GM18861 (cell line): ENCODE measurements around the gene TFIP11.

Source experiments
- ATAC-seq: cut with Tn5 transposase; IDR thresholded peaks from one replicate; pipeline ENCODE4 v1.9.1; 2021; ENCODE audit not compliant: unreplicated experiment

TFIP11 gene

DNA sequence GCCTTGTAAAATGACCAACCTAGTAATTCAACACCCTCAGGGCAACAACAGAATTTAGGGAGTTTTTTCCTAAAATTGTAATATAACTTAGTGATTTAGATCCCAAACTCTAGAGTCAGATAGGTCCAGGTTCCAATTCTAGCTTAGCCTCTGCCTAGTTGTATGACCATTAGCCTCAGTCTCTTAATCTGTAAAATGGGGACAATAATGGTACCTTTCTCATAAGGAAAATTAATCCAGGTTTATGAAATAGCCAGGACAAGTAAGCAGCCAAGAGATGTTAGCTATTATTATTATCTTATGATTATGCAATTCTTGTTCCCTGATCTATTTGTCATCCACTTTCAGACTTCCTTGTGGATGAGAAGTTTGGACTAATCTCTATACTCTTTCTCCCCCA, 4.1 kb downstream of the TFIP11 start:
- no peak for ATAC-seq

DNA sequence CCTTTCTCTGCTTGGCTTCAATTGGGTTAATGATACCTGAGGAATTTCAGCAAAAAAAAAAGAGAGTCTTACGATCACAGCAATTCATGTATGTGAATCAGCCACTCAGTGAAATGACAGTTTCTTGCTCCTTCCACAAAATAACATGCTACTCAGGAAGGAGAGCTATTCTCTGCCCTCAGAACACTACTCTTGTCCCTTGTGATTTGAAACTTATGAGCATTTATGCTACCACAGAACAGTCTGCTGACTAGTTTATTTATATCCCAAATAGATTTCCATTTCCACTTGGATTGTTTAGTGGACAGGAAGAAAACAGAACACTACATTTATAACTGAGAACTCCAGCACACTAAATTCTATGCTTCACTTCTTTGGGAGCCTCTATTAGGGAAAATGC, 8.5 kb downstream of the TFIP11 start:
- ATAC-seq = no peak

DNA sequence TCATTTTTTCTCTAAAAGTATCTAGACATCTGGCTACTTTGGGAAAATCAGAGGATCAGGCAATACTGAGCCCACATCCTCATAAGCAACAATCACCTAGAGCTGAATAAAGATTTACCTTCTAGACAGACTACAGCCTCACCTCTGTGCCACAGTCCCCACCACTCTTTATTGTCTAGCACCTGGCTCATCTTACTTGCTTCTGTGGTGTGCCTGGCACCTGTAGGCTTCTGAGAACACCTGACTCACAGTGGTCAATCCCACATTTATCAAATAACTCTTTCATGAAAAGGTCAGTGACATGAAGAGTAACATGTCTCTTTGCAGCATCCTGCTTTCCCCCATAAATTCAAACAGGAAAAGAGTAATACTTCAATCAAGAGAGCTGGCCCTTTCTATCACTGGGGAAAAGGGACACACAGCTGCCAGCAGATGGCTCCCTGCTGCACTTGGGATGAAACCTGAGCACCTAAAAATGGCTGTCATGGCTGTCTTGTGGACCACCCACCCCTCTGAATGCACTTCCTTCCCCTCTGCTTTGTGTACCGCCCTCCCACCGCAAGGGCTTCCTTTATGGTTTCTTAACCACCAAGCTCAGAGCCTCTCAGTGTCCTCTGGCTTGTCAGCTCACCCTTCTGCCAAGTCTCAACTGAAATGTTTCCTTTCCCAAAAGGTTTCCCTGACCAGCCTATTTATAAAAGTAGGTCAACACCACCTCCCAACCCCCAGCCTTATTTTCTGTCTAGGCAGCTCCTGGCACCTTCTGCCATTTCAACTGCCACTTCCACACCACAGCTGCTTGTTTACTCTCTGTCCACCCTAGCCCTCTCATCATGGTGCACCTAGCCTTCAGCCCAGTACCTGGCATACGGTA, 9.3 kb downstream of the TFIP11 start:
- ATAC-seq = no peak

DNA sequence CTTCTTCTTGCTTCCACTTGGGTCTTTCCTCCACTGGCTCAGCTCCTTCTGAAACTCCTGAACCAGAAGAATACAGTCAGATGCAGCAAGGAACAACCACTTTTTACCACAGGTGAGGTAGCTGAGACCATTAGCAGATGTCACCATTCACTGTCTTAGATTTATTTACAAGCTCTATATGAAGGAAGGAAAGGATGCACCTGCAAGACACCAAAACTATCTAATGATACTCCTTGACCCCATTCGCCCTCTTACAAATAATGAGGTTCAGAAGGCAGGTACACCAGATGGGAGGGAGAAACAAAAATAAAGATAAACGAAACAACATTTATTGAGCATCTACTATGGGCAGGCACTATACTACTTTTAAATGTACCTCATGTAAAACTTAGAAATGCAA, 10.3 kb downstream of the TFIP11 start:
- no peak for ATAC-seq

DNA sequence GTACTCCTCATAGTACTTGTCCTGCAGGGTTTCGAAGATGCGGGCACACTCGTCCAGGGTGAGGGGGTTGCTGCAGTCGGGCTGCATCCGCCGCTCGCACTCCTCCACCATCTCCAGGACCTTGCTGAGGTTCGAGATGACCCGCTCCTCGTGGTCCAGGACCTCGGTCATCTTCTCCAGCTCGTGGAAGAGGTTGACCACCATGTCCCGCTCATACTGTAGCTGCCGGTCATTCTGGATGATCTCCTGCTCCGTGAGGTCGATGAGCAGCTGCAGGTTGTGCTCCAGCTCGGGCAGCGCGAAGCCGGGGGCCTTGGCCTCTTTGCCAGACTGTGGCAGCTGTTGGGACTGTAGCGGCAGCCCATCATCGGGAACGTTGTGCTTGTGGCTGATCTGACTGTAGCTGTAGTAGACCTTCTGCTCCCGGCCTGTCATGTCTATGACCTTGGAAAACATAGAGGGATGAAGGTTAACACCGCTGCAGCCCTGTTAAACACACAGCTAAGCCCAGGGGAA, 13.0 kb downstream of the TFIP11 start:
- no peak for ATAC-seq

DNA sequence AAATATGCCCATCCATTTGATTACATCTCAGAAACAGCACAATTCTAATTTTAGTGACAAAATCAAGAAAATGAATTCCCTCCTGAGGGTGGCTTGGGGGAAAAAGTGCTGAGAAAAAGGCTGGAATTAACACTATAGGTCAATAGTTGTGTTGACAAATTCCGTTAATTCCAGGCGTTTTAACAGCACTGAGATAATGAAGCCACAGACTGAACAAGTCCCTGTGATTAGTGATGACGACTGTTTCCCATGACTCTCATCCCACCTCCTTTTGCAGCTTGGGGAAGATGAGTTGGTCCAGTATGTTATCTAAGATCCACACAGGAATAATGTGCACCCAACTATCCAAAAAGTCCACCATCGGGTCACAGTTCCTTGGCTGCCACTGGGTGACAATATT, 15.8 kb downstream of the TFIP11 start:
- ATAC-seq = no peak

DNA sequence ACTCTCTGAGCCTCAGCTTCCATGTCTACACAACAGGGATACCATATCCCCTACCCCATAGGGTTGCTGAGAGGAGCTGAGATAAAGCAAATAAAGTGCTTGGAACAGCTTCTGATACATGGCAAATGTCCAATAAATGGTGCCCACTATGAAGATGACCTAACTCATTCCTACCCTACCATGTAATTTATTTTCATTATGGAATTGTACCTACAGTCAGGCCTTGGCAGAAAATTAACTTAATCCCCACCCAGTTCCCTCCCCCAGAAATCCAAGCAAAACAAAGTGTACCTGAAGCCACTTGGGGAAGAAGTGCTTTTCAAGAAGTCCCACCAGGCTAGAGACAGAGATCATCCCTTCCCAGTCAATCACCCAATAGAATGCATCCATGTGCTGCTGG, 17.8 kb downstream of the TFIP11 start:
- no peak for ATAC-seq

DNA sequence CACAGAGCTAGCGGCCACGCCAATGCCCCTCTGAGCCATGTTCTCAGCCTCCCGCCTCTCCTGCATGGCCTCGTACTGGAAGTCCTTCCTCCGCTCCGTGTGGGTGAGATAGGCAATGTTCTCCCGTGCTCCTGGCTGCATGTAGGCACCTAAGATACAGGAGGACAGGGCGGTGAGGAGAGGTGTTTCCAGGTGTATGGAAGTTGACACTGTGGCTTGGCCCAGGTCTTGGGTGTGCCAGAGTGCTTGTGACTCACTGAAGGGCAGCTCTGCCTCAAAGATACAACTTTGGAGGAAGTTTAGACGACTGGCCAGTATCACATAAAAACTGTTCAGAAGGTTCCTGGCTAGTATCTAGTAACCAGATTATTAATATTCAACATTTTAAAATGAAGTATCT, 20.1 kb downstream of the TFIP11 start:
- no peak for ATAC-seq

DNA sequence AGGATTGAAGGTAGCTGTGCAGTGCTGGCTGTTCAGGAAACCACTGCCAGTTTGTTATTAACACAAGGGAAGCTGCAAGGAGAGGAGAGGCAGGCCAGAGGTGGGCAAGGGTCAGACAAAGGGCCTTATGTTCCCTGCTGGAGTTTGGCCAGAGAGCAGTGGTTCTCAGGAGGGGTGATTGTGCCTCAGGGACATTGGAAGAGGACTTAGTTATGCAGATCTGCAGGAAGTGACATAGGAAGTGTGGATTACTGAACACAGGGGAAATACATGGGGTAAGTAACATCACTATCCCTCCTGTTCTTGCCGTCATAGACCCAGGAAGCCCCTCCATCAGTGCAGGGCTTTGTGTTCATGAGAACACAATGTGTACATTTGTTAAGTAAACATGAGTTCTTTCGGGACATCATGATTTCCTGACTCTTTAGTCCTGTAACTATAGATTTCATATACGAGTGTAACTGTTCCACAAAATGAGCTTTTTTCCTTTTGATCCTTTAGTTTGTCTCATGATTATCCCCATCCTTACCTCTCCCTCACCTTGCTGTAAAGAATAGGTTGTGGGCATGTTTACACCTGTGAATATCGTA, 22.7 kb downstream of the TFIP11 start:
- no peak for ATAC-seq

DNA sequence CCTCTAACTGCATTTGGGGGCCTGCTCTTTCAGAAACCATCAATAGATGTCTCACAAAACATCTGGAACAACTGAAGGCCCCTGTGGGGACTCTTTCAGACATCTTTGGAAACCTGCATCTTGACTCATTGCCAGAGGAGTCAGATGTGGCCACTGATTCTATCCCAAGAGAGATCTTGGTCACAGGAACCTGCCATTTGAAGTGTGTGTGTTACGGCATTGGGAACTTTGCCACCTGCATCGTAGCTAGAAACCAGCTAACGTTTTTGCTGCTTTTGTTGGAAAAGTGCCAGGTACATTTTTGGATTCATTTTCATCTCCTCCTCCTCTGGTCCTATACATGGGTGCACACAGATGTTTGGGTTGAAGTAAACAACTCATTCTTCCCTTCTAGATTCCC, 24.3 kb downstream of the TFIP11 start:
- no peak for ATAC-seq

DNA sequence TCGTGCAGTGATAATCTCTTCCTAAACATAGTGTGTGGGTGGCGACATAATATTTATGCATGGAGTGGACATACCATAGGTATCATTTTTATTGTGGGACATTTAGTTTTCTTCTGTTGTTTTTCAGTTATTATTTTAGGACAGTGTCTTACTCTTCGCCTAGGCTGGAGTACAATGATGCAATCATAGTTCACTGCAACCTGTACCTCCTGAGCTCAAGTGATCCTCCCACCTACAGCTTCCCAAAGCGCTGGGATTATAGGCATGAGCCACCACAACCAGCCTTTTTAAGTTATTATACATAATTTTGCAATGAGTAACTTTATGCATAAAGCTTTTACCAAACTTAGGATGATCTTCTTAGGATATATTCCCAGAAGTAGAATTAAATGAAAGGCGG, 25.9 kb downstream of the TFIP11 start:
- ATAC-seq = no peak

DNA sequence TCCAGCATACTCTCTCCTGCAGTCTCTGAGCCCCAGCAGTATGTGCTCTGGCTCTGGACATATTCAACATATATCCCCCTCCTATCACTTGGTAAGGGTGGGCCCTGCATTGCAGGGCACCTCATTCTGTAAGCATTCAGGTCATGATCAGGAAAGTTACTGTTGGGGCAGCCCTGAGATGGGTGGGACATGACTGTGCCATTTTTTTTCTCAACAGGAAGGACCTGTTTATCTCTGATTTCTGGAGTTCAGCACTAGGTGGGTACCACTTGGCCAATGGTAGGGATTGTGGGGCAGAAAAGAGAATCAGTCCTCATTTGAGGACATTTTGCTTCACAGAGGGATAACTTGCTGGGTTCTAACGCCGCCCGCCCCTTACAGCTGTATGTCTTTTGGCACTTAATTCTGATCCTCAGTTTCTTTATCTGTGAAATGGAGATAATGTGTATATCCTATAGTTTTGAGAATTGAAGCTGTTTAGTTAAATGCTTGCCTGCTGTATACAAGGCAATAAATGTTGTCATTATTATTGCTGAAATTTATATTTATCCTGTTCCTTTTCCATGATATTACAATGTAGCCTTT, 26.4 kb downstream of the TFIP11 start:
- no peak for ATAC-seq

DNA sequence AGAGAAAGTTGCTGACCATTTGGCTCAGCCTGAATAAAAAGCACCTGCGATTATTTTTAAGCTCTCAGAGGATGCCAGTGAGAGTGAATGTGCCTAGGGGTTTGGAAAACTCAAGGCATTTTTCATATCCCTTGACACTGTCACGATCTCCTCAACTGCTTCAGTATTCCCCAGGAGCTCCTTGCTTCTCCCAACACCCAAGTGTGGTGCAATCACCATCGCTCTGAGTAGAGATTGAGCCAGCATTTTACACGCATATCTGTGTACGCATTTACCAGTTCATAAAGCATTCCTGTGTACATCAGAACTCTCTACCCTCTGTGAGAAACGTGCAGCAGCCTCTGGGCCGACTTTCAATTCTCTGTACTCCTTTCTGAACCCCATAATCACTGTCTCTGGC, 27.3 kb downstream of the TFIP11 start:
- ATAC-seq = no peak

DNA sequence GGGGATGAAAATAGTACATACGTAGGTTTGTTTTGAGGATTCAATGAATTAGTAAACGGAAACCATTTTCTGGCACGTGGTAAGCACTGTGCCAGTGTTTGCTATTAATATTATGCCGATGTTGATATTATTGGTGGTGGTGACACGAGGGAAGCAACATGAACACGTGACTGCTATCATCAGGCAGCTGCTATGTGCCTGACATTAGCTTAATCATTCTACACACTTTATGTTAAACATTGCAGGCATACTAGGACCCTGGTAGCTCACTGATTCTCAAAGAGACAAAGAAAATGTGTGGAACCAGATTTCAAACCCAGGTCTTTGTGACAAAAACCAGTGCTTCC, 27.9 kb downstream of the TFIP11 start:
- ATAC-seq = peak; percentile 13

DNA sequence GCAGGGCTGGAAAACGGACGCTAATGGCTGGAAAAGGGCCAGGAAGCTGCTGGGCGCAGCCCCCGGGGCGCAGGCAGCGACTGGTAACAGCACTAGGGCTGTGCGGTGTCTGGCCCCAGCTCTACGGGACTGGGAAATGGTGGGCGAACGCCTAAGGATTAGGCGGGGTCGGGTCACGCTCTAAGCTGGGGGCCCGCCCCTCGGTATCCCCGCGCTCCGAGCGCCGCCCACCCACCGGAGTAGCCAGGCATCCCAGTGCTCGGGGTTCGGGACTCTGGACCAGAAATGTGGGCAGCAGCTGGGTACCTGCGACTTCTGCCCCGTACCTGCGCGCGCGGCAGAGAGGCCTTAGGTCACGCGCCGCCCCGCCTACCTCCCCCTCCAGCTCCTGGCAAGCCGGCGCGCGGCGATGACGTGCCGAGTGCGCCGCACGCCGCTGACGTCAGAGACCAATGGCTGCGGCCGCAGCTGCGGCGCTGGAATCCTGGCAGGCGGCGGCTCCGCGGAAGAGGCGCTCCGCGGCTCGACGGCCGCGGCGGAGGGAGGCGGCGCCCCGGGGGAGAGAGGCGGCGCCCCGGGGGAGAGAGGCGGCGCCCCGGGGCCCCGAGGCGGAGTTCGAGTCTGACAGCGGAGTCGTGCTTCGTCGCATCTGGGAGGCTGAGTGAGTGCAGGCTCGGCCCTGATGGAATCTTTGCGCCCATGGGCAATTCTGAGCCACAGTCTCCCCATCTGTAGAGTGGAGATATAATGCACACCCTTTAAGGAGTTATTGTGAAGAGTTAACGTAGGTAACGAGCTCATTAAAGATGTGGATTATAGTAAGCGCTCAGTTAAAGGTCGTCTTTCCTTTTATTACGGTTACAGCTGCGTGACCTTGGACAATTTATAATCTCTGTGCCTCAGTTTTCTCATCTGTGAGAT, 28.6 kb downstream of the TFIP11 start, which contains the start of the genes HPS4 and SRRD:
HPS4 (minus strand) TSS at position 345 of the 921 bp plus-strand sequence. CDS start 2,021 bp downstream, outside the sequence.
SRRD (plus strand) TSS at position 439 of the 921 bp plus-strand sequence; CDS start at position 453, 14 bp downstream.
- ATAC-seq = peak; percentile 46

DNA sequence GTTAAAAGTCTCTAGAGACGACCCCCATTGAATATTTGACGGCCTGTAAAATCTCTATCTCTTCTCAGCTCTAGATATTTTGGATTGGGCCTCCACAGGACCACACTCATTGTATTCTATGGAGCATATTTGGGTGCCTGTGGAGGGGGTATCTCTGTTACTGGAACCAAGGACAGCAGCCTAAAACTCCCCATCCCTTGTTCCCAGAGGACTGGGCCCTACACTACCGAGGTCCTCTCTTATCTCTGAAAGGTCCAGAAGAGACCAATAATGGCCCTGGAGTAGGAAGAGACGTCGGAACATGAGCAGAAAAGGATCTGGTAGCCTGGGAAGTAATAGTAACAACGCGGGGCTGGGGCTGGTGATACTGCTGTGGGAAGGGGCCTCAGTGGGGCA, 29.2 kb downstream of the TFIP11 start:
- no peak for ATAC-seq

DNA sequence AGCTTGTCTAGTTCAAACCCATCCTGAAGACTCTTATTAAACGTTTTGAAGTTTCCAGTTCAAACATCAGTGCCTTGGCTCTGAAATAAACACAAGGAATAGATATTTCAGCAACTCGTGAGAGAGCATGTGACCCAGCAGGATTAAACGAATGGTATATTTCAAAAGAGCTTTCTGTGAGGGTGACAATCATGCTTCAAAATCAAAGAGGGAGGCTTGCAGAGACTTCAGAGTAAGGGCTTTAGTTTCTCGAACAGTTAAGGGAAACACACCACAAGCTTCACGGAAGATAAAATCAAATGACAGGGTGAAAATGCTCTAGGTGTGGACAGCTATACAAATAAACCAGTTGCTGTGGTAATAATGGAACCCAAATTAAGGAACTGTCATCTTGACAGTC, 30.1 kb downstream of the TFIP11 start:
- no peak for ATAC-seq

DNA sequence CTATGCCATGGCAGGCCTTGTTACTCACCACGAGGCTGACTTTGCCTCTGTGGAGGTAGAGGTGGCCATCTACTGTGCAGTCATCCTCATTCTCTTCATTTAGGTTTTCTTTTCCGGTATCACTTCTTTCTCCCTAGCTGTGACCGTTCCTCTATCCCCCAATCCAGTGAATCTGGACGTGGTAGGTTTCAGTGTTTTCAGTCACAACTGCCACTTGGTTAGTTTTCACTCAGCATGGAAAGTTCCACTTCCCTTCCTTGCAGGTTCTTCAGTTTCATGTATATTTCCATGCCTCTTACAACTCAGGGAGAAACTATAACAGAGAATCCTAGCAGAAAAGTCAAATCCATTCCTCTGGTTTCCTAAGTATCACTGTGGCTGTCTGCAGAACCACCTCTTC, 30.6 kb downstream of the TFIP11 start:
- no peak for ATAC-seq

DNA sequence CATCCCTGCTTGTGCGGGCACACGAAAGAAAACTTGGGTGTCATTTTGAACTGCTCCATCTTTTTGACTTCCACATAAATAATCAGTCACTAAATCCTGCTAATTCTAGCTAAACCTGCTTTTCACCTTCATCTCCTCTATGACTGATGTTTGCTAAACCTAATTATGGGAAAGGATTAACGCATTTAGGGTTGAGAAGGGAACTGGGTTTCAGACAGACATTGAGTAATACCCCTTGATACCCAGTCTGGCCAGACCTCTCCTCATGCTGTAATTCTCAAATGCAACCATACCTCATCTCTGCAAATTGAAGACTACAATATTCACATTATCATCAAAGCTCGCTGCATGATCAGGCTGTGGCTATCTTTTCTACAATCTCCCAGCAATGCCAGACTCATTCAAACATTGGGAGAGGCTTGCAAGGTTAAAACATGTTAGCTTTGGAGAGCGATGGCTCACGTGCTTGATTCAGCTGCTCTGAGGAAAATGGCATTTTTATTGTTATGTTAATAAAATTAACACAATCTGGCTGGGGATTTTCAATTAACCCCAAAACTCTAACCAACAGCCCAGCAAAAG, 31.1 kb downstream of the TFIP11 start:
- ATAC-seq = no peak

DNA sequence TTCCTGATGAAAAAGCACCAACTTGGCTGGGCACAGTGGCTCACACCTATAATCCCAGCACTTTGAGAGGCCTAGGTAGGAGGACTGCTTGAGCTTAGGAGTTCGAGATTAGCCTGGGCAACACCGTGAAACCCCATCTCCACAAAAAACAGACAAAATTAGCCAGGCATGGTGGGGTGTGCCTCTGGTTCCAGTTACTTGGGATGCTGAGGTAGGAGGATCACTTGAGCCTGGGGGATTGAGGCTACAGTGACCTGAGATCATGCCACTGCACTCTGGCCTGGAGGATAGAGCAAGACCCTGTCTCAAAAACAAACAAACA, 31.7 kb downstream of the TFIP11 start:
- no peak for ATAC-seq
